GM21447 (cell line): Measurements from ENCODE around the gene DYNC1I1.

Experiments
- ATAC-seq: cut with Tn5 transposase; IDR thresholded peaks from one replicate; pipeline ENCODE4 v1.9.1; 2021; ENCODE audit not compliant: unreplicated experiment

The DYNC1I1 gene

GRCh38 chr7:96069401-96069800, 297.0 kb downstream of the DYNC1I1 start:
- no peak for ATAC-seq

- no peak for ATAC-seq
Observed at GRCh38 chr7:96074871-96075270, 302.5 kb downstream of the DYNC1I1 start.

- peak; percentile 86 for ATAC-seq
Observed at GRCh38 chr7:96075510-96076349, 303.4 kb downstream of the DYNC1I1 start.

GRCh38 chr7:96076350-96076707, 304.0 kb downstream of the DYNC1I1 start:
- ATAC-seq, result no peak

- no peak for ATAC-seq
Observed at GRCh38 chr7:96080027-96080426, 307.7 kb downstream of the DYNC1I1 start.

GRCh38 chr7:96084881-96085553, 312.7 kb downstream of the DYNC1I1 start:
- ATAC-seq, result no peak

- ATAC-seq, result no peak
Observed at GRCh38 chr7:96085953-96086352, 313.6 kb downstream of the DYNC1I1 start.

- ATAC-seq, result no peak
Observed at GRCh38 chr7:96088579-96088978, 316.2 kb downstream of the DYNC1I1 start.

GRCh38 chr7:96089511-96089910, 317.2 kb downstream of the DYNC1I1 start:
- no peak for ATAC-seq

GRCh38 chr7:96090756-96091155, 318.4 kb downstream of the DYNC1I1 start:
- ATAC-seq, result no peak

- no peak for ATAC-seq
Observed at GRCh38 chr7:96093435-96093834, 321.1 kb downstream of the DYNC1I1 start.

- no peak for ATAC-seq
Observed at GRCh38 chr7:96097835-96098234, 325.5 kb downstream of the DYNC1I1 start.

- no peak for ATAC-seq
Observed at GRCh38 chr7:96100737-96101136, 328.4 kb downstream of the DYNC1I1 start.

- ATAC-seq, result no peak
Observed at GRCh38 chr7:96102096-96102811, 329.9 kb downstream of the DYNC1I1 start.

- no peak for ATAC-seq
Observed at GRCh38 chr7:96104984-96105383, 332.6 kb downstream of the DYNC1I1 start.

- no peak for ATAC-seq
Observed at GRCh38 chr7:96111405-96111804, 339.1 kb downstream of the DYNC1I1 start.

GRCh38 chr7:96114190-96114589, 341.8 kb downstream of the DYNC1I1 start:
- no peak for ATAC-seq

- ATAC-seq, result no peak
Observed at GRCh38 chr7:96116173-96116572, 343.8 kb downstream of the DYNC1I1 start.

- no peak for ATAC-seq
Observed at GRCh38 chr7:96118449-96119001, 346.2 kb downstream of the DYNC1I1 start.

- ATAC-seq, result no peak
Observed at GRCh38 chr7:96120445-96121225, 348.3 kb downstream of the DYNC1I1 start.

- ATAC-seq, result no peak
Observed at GRCh38 chr7:96121752-96122151, 349.4 kb downstream of the DYNC1I1 start.
